ENCODE measurements around the gene UBAC1. TPM values are rescaled to one million over a fixed set of nuclear protein-coding genes. Genes with fewer than 3 reads are reported as not detected.

UBAC1 gene
- polyA plus RNA-seq (ENCODE audit: insufficient read length), result 46.0 TPM

DNA sequence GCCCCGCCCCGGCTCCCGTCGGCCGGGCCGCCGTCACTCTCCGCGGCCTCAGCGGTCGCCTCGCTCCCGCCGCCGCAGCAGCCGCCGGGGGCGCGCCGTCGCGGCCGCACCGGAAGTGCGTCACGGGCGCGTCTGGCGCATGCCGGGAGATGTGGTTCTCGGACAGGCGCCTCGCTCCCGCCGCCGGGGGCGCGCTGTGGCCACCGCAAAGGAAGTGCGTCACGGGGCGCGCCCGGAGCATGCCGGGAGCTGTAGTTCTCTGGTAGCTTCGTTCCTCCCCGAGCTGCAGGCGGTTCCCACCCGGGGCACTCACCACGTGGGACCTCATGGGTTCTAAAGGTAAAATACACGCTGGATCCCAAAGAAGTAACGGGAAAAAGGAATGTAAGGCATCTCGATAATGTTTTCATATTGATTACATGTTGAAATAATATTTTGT lies at the start of gene UBAC1:
TSS of gene UBAC1 (minus strand) at position 97 of the 439 bp plus-strand sequence. CDS start 211 bp downstream, outside the sequence.
- DNase-seq (ENCODE audit: low read depth), result peak; percentile 89

DNA sequence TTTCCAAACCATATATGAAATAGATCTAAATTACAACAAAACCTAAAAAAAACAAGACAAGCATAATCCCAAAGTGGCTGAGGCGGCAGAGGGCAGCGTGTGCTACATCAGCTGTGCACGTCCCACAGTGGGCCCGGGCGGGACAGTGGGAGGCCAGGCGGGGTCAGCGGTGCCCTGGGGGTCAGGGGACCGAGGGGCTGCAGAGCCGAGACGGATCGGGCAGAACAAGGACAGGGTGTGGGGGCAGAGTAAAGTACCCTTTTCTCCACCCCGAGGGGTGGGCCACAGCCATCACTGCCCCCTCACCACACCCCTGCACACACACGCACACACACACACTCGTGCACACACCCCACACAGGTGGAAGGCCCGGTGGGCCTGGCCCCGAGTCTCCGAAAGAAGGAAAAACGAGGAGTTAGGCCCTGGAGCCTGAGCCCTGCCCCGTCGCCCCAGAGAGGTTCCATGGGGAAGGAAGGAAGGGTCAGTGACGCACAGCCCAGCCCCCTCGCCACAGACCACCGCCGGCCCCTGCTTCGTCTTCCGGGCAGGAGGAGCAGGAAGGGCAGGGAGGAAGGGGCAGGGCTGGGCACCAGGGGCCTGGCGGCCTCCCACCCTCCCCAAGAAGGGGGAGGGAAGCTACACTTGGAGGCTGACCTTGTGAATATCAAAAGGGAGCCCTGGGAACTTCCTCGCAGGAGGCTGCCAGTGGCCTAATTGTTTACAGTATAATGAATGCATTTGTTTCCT lies 49.6 kb upstream of the UBAC1 start:
- DNase-seq (ENCODE audit: low read depth), result no peak

DNA sequence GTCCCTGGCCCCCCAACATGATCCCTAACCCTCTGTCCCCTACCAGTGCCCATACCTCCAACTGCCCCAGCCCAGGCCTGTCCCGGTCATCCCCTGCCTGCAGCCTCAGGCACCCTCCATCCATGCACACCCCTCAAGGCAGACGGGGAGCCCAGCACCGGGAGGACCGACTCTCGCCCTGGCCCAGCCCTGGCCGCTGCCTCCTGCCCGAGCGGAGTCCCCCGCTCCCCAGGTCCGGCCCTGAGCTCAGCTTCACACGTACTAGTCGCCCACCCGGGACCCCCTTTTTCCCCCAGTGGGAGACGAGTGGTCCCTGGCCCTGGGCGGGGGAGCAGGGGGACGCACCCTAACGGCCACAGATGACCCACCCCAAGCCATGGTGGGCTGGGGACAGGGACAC lies 49.0 kb upstream of the UBAC1 start:
- DNase-seq (ENCODE audit: low read depth), result no peak

- DNase-seq (ENCODE audit: low read depth), result no peak
These were observed 48.3 kb upstream of the UBAC1 start for GRCh38 chr9:136009516-136009915.

DNA sequence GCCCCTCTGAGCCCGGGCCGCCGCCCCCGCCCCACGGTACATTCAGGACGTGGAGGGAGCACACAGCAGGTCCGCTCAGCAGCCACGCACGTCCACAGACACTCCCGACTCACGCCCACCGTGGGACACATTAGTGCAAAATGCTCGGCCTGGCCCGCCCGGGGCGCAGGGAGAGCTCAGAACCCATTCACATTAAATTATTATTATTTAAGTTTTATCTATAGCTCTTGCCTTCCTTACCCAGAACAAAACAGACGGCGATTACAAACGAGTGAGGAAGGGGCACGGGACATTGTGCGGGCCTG lies 47.5 kb upstream of the UBAC1 start:
- no peak for DNase-seq (ENCODE audit: low read depth)

DNA sequence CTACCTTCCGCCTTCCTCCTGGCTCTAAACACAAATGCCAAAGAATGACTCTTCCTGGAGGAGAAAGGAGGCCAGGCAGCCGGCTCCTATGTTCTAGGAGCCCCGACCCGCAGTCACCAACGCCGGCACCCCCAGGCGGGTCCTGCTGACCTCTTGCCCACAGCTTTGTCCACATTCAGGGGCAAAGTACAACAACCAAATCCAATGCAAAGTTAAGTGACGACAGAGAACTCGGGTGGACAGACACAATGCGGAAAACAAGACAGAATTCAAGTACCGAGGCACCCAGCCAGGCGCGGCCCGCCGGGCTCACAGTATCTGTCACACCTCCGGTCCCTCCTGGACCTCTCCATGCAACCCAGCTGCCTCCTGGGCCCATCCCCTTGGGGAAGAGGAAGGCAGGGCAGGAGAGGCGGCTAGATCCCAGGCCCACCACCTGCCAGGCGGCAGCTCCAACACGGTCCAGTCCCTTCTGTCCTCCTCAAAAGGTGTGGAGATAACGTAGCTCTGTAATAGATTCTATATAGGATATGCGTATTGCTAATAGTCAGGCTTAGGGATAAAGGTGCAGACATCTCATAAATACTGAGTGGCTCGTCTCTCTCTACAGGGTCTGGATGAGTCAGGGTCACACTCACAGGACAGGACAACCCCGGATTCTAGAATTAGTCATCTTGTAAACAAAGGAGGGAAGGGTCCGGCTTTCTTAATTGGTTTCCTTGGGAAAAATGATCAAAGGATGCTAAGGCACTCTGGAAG lies 46.9 kb upstream of the UBAC1 start:
- no peak for DNase-seq (ENCODE audit: low read depth)

DNA sequence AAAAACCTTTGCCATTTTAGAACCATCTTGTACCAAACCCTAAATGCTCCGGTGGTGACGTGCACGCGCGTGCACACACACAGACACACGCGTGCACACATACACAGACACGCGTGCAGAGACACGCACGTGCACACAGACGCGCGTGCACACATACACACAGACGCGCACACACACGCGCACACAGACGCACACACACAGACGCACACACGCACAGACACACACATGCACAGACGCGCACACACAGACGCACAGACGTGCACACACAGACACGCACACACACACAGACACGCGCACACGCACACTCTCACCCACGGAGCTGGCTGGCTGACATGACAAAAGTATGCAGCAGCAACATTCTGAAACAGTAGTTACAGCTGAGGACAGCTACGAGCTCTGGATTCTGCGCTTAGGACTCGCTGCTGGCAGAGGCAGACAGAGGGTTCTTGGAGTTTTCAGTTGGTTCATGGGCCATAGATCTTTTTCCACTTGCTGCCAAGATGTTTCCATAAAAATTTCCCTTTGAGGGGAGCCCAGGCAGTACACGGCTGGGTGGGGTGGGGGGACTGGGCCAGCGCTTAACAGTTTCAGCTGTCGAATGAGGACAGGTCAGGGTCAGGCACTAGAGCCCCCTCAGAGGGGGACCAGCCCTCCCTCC lies 46.2 kb upstream of the UBAC1 start:
- DNase-seq (ENCODE audit: low read depth), result no peak

DNA sequence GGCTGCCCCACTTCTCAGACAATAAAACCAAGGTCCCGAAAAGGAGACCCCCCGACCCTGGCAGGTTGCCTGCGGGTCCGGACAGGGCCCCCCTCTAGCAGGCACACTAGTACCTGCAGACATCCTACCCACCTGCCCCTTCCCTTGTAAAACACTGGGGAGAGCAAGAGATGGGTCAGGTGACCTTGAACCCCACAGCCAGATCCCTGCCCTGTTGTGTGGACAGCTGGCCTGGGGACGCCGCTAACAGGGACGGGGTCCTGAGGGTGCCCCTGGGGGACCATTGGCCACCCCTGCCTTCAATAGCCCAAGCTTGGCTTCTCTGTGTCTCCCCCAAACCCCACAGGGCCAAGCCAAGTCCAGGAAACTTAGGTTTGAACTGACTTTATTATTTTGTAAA lies 45.0 kb upstream of the UBAC1 start:
- DNase-seq (ENCODE audit: low read depth), result no peak

DNA sequence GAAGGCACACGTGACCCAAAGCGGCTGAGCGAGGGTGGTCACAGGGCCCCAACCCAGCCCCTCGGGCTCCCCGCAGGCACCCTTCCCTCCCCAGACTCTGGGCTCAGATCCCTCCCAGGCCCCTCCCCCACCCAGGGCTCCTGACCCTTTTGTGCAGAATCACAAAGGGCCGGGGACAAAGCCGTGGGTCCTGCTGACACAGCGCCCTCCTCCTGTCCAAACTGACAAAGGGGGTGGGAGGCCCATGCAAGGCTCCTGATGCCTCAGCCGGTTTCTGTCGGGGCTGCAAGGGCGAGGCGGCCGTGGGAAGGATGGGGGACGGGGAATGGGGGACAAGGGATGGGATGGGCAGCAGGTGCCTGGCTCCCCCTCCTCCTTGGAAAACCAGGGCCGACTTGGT lies 43.5 kb upstream of the UBAC1 start:
- no peak for DNase-seq (ENCODE audit: low read depth)

DNA sequence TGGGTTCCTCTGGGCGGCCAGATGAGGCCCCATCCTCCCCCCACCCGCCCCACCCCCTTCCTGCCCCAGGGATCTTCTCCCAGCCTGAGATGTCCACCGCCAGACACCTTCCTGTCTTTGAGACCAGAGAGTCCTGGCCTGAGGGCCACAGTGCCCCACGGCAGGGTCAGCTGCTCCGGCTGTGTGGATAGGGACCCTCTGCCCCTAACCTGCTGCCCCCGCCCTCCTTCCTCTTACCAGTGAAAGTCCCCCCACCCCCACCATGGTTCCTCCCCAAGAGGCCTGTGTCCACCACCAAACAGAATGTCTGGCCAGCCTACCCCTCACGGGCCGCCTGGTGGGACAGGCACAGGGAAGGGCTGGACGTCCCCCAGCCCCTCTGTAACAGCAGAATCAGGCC lies 43.0 kb upstream of the UBAC1 start:
- DNase-seq (ENCODE audit: low read depth), result no peak

GRCh38 chr9:136003411-136004218 lies 42.4 kb upstream of the UBAC1 start:
- DNase-seq (ENCODE audit: low read depth), result no peak

GRCh38 chr9:136002881-136003280 lies 41.7 kb upstream of the UBAC1 start:
- no peak for DNase-seq (ENCODE audit: low read depth)

DNA sequence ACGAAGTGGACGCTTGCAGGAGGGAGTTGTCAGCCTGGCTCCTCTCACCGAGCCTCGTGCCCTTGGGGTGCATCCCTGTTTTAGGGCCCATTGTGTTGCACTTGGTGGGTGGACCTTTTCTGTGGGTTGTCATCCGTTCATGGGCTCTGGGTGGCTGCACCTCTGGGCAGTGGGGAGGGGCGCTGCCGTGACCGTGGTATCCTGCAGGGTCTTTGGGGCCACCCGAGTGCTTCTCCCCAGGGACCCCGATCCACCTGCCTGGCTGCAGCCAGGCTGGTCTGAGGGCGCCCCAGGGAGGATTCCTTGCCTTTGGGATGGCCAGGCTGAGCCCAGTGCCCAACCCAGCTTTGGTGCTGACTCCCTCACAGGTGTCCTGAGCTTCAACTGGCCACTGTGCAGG lies 41.0 kb upstream of the UBAC1 start:
- DNase-seq (ENCODE audit: low read depth), result no peak

DNA sequence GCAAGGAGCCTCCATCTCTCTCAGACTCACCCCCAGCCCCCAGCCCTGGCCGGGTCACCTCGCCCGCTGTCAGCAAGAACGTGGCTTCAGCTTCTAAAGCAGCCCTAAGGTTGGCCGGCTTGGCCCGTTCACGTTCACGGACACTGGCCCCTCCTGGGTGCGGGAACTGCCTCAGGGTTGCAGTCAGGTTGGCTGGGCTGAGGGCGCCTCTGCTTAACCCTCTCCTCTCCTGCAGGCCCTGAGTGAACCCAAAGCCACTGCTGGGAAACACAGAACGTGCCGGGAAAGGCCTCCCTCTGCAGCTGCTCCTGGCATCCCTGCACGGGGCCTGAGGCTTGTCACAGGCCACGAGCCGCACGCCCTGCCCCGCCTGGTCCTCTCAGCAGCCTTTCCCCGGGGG lies 40.1 kb upstream of the UBAC1 start:
- DNase-seq (ENCODE audit: low read depth), result no peak

DNA sequence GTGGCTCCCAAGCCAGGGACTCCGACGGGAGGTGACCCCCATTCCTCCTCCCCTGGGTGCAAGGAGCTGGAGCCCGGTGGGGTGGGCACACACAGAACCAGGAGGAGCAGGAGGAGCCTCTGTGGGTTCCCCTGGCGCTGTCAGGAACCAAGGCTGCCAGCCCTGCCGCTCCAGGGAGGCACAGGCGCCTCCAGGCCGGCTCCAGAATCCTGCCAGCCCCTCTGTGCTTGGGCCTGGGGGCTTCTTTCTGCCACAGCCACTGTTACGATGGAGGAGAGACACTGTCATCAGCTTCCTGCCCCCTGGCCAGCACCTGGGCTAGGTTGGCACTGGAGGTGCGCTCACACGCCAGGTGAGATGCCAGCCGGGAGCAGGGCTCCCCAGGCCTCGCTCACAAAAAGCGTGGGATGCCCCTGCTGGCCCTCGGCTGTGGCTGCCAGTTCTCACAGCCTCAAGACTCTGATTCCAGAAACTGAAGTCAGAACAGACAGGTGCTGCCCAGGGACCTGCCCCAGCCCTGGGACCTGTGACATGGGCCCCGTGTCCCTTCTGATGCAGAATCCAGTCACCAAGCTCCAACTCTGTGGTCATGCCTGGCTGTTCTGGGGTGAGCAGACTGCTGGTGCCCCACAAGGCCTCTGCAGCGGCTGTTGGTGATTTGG lies 37.4 kb upstream of the UBAC1 start:
- DNase-seq (ENCODE audit: low read depth), result no peak

- no peak for DNase-seq (ENCODE audit: low read depth)
These were observed 36.8 kb upstream of the UBAC1 start for GRCh38 chr9:135998016-135998380.

- DNase-seq (ENCODE audit: low read depth), result no peak
These were observed 36.2 kb upstream of the UBAC1 start for GRCh38 chr9:135997090-135998015.

- DNase-seq (ENCODE audit: low read depth), result no peak
These were observed 34.6 kb upstream of the UBAC1 start for GRCh38 chr9:135995816-135996215.

DNA sequence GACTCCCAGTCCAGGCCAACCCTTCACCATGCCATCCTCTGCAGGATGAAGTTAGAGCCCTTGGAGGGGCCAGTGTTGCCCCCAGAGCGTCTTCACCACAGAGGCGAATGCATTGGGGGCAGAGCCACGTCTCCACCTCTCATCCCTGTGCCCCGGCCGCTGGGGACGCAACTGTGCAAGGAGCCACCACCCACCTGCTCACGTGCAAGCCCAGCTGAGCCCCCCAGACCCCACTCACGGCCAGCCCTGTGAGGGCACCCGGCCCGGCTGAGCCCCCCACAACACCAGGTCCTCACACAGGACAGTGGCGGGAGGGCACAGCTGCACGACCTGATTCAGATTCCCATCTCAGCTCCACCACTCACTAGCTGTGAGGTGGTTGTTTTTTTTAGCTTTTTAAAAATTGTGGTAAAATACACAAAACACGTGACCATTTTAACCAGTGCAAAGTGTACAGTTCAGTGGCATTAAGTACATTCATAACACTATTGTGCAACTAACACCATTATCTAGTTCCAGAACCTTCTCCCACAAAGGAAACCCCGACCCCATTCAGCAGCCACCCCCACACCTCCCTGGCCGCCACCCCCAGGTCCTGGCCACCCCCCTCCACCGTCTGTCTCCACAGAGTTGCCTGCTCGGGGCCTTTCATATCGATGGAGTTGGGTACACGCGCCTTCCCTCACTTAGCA lies 33.5 kb upstream of the UBAC1 start:
- DNase-seq (ENCODE audit: low read depth), result no peak
